Spleen (tissue), 13 donors: ENCODE results near the gene RRAGA. TPM values are rescaled to one million over a fixed set of nuclear protein-coding genes. Genes with fewer than 3 reads are reported as not detected.
A peak's percentile ranks its signal among the peaks of the same experiment; 100 is the strongest.

Experiments
- DNase-seq: peaks from one replicate; pipeline ENCODE4 v3.0.0-alpha.2; 2020
- H3K27ac ChIP-seq, 8 donors: fragments of 200-600 bp; sonication (generic) in 7 of 8; 1 replicate in 4 of 8; 2 replicates in 4 of 8; pipeline versions ENCODE4 v1.5.0 to v1.8.0; 2016 to 2021; ENCODE audit warnings: inconsistent platforms in 4 of 8, mild to moderate bottlenecking in 4 of 8, moderate library complexity in 1 of 8
- H3K27me3 ChIP-seq, 7 donors: fragments of 200-600 bp; sonication (generic) in 6 of 7; replicated peaks in 1 of 7; 1 replicate in 4 of 7; 2 replicates in 3 of 7; pipeline versions ENCODE4 v1.5.0 to v1.8.0; 2016 to 2021; ENCODE audit warnings: inconsistent platforms in 3 of 7, mild to moderate bottlenecking in 1 of 7
- H3K36me3 ChIP-seq, 6 donors: fragments of 200-600 bp; sonication (generic) in 5 of 6; 1 replicate in 4 of 6; 2 replicates in 2 of 6; pipeline versions ENCODE4 v1.5.0 to v1.8.0; 2016 to 2021; ENCODE audit warnings: inconsistent platforms in 2 of 6
- H3K4me1 ChIP-seq, 6 donors: fragments of 200-600 bp; sonication (generic) in 5 of 6; 1 replicate in 3 of 6; 2 replicates in 3 of 6; pipeline versions ENCODE4 v1.5.0 to v1.8.0; 2016 to 2021; ENCODE audit warnings: inconsistent platforms in 3 of 6
- H3K4me3 ChIP-seq, 8 donors: fragments of 200-600 bp; sonication (generic) in 7 of 8; 1 replicate in 4 of 8; 2 replicates in 4 of 8; pipeline versions ENCODE4 v1.5.0 to v1.8.0; 2016 to 2021; ENCODE audit warnings: inconsistent platforms in 4 of 8, mild to moderate bottlenecking in 4 of 8, moderate library complexity in 2 of 8
- H3K9me3 ChIP-seq, 8 donors: fragments of 200-600 bp; sonication (generic) in 7 of 8; 1 replicate in 4 of 8; 2 replicates in 4 of 8; pipeline versions ENCODE4 v1.5.0 to v1.8.0; 2016 to 2021; ENCODE audit warnings: inconsistent platforms in 4 of 8
- CTCF ChIP-seq, 11 experiments: fragments of 200-600 bp in 7 of 11; fragments of 450-650 bp in 4 of 11; sonication (generic) in 4 of 11; IDR thresholded peaks in 8 of 11; conservative IDR thresholded peaks in 3 of 11; 1 replicate in 7 of 11; 2 replicates in 4 of 11; pipeline versions ENCODE4 v1.4.0 to v1.8.0; 2016 to 2021; ENCODE audit warnings: antibody characterized with exemption in 11 of 11, inconsistent platforms in 4 of 11, mild to moderate bottlenecking in 1 of 11
- POLR2A ChIP-seq, 3 donors: fragments of 450-650 bp; IDR thresholded peaks; one replicate each; pipeline ENCODE4 v1.5.1; 2017; ENCODE audit warnings: antibody characterized with exemption in 3 of 3, mild to moderate bottlenecking in 1 of 3
- POLR2AphosphoS5 ChIP-seq, 3 donors: sonication (generic); formaldehyde crosslinking; IDR thresholded peaks; one replicate each; pipeline ENCODE4 v1.5.1; 2017; ENCODE audit warnings: antibody characterized with exemption in 3 of 3
- WGBS, 5 donors: extraction: QIAGEN DNeasy Blood & Tissue Kit in 3 of 5; methylation state at CpG; one replicate each; pipeline versions ENCODE4 v1.1.5 to v1.1.7; 2013 to 2018; 5-methylcytosine and 5-hydroxymethylcytosine counted together
- intact Hi-C: fragments of 100-400 bp; cut with DNase I; formaldehyde crosslinking; loops from one replicate; pipeline ENCODE4 v1.15.0; 2023; ENCODE audit warnings: low total_unique reads
- long read RNA-seq, 2 donors: transcript quantifications; one replicate each; lab custom pipeline, GENCODE V29; 2026
- polyA plus RNA-seq, 3 donors: library from polyadenylated mRNA; stranded (reverse); fragments of 200-250 nt; gene quantifications; one replicate each; pipeline ENCODE4 v1.2.1, GENCODE V29; 2013
- total RNA-seq, 7 donors: library from RNA; depleted of rRNA in 3 of 7; stranded (reverse); fragments of >200 nt in 3 of 7; fragmentation: NEBNext Ultra II Directional in 4 of 7; extraction: Animal tissue kit (Norgen Biotek cat#: 25700) in 4 of 7; gene quantifications; one replicate each; pipeline versions ENCODE4 v1.1.0 to v1.2.1, GENCODE V29; 2016 to 2021
- donor health status: healthy with polysubstance abuse.
- donor health status: DM: no; HTN: no; CAD: no; lungs with moderate emphysema.
- donor health status: DM: no; HTN: no; CAD: no.
- donor health status: Bipolar disorder and iron deficiency.
- donor health status: healthy.
- donor health status: DM: no; HTN: no; CAD: no.
- donor health status: DM: yes; HTN: yes; CAD: no.

Gene RRAGA
- total RNA-seq (10 to 100 TPM; 48.1 to 71.3 (median 52.2) TPM), polyA plus RNA-seq (10 to 100 TPM; 47.8 to 67.0 (median 56.2) TPM)
- long read RNA-seq, donor 1, transcript RRAGA-201 (1 exons, 1,589 nt) = major isoform, 120 of 120 reads
- long read RNA-seq, donor 1, partial matches to known transcripts = 0 of 120 reads
- long read RNA-seq, donor 1, other reads (novel, unspliced or antisense) = 0 of 120 reads
- long read RNA-seq, donor 2, transcript RRAGA-201 (1 exons, 1,589 nt) = major isoform, 84 of 84 reads
- long read RNA-seq, donor 2, partial matches to known transcripts = 0 of 84 reads
- long read RNA-seq, donor 2, other reads (novel, unspliced or antisense) = 0 of 84 reads

GRCh38 chr9:19048966-19049916 is at the start of gene RRAGA:
TSS of gene RRAGA (plus strand) at chr9:19049427. CDS start at chr9:19049660, 233 bp downstream.
- H3K27ac ChIP-seq = peak within 1 kb of the TSS; percentile 94 to 98 (median 97)
- intact Hi-C loops = loop anchor here (10.0 kb wide), 1 partner anchor 126 kb away; no protein-coding TSS in a partner anchor
- peak within 1 kb of the TSS; percentile 72 to 96 (median 81) for H3K4me3 ChIP-seq
- DNase-seq = peak; percentile 98
- TF ChIP-seq POLR2A (IDR thresholded peaks at IDR 0.05) (peak; percentile 22 to 80 (median 35)), CTCF (IDR thresholded peaks at IDR 0.05 in 8 of 11, conservative IDR thresholded peaks at IDR 0.05 in 3 of 11) (peak; percentile 75 to 95 (median 90)), POLR2AphosphoS5 (IDR thresholded peaks at IDR 0.05) (peak; percentile 93 to 96 (median 94))
- peaks cover 30 to 55% (median 45%) of the 10 kb centered on the region in 6 donors for H3K4me1 ChIP-seq
- WGBS, 5 donors = 0 to 2% (median 0%) methylated on average over 49 to 82 of the region's 82 CpGs
- no peaks in the 10 kb centered on the region for H3K9me3 ChIP-seq
- peaks cover 0 to 15% (median 0%) of the 10 kb centered on the region in 6 donors for H3K36me3 ChIP-seq
- no peaks in the 10 kb centered on the region for H3K27me3 ChIP-seq

GRCh38 chr9:19000133-19000532 is 49.1 kb upstream of the RRAGA start:
- Histone ChIP-seq H3K4me3 (no peak overlapping the region), H3K27me3 (peaks cover 0 to 4% (median 0%) of the 10 kb centered on the region in 7 donors), H3K9me3 (peaks cover 0 to 19% (median 3%) of the 10 kb centered on the region in 8 donors), H3K4me1 (no peaks in the 10 kb centered on the region), H3K27ac (no peak overlapping the region), H3K36me3 (no peaks in the 10 kb centered on the region)
- no peak for TF ChIP-seq POLR2AphosphoS5 (IDR thresholded peaks at IDR 0.05)
- no peak for DNase-seq
- 78 to 94% (median 86%) methylated on average over 4 to 16 of the region's 16 CpGs for WGBS, 5 donors
- intact Hi-C loops = no loop called here

GRCh38 chr9:19009391-19009965 is 39.7 kb upstream of the RRAGA start:
- no peak overlapping the region for H3K4me3 ChIP-seq
- intact Hi-C loops = no loop called here
- no peak for TF ChIP-seq CTCF (IDR thresholded peaks at IDR 0.05 in 8 of 11, conservative IDR thresholded peaks at IDR 0.05 in 3 of 11)
- no peak for TF ChIP-seq POLR2A (IDR thresholded peaks at IDR 0.05)
- no peak for TF ChIP-seq POLR2AphosphoS5 (IDR thresholded peaks at IDR 0.05)
- H3K4me1 ChIP-seq = no peaks in the 10 kb centered on the region
- H3K27ac ChIP-seq = no peak overlapping the region
- DNase-seq = no peak
- 77 to 93% (median 82%) methylated on average over 5 of the region's 5 CpGs for WGBS, 5 donors
- no peaks in the 10 kb centered on the region for H3K27me3 ChIP-seq
- no peaks in the 10 kb centered on the region for H3K36me3 ChIP-seq
- no peaks in the 10 kb centered on the region for H3K9me3 ChIP-seq

GRCh38 chr9:19018201-19018600 is 31.0 kb upstream of the RRAGA start:
- DNase-seq = no peak
- H3K9me3 ChIP-seq = peaks cover 0 to 5% (median 2%) of the 10 kb centered on the region in 8 donors
- 26 to 41% (median 36%) methylated on average over 4 of the region's 4 CpGs for WGBS, 5 donors
- H3K27ac ChIP-seq = no peak overlapping the region
- H3K4me3 ChIP-seq = no peak overlapping the region
- no peaks in the 10 kb centered on the region for H3K27me3 ChIP-seq
- no peaks in the 10 kb centered on the region for H3K4me1 ChIP-seq
- TF ChIP-seq POLR2A (IDR thresholded peaks at IDR 0.05) = no peak
- TF ChIP-seq POLR2AphosphoS5 (IDR thresholded peaks at IDR 0.05) = no peak
- TF ChIP-seq CTCF (IDR thresholded peaks at IDR 0.05 in 8 of 11, conservative IDR thresholded peaks at IDR 0.05 in 3 of 11) = no peak
- intact Hi-C loops = loop anchor here (5.0 kb wide), 1 partner anchor 766 kb away; no protein-coding TSS in a partner anchor
- H3K36me3 ChIP-seq = no peaks in the 10 kb centered on the region
